HepG2 (cell line): ENCODE data around the gene SNX10. TPM values are rescaled to one million over a fixed set of nuclear protein-coding genes. Genes with fewer than 3 reads are reported as not detected.

Experiments used
- CTCF ChIP-seq: sonication (generic); formaldehyde crosslinking; IDR thresholded peaks from 2 replicates; pipeline ENCODE4 v1.5.0; 2020; ENCODE audit warnings: mild to moderate bottlenecking, missing genetic modification reagents, moderate library complexity
- EED ChIP-seq: sonication (generic); formaldehyde crosslinking; IDR thresholded peaks from 2 replicates; pipeline ENCODE4 v1.5.0; 2020; ENCODE audit warnings: mild to moderate bottlenecking, missing genetic modification reagents
- EZH2 ChIP-seq: conservative IDR thresholded peaks from 2 replicates; pipeline ENCODE4 v1.6.1; 2012; ENCODE audit warnings: mild to moderate bottlenecking, low read depth, low read length, moderate library complexity
- GTF3A ChIP-seq: sonication (generic); formaldehyde crosslinking; conservative IDR thresholded peaks from 2 replicates; pipeline ENCODE4 v1.4.0; 2020; ENCODE audit warnings: mild to moderate bottlenecking, missing genetic modification reagents
- HES4 ChIP-seq: sonication (generic); formaldehyde crosslinking; IDR thresholded peaks from 2 replicates; pipeline ENCODE4 v1.9.0; 2021; ENCODE audit warnings: mild to moderate bottlenecking, missing genetic modification reagents, borderline replicate concordance
- HNRNPL ChIP-seq: fragments of 200-400 bp; formaldehyde crosslinking; IDR thresholded peaks from 2 replicates; pipeline ENCODE4 v1.6.1; 2017; ENCODE audit warnings: mild to moderate bottlenecking, low read depth, low read length
- MAFK ChIP-seq, 2 experiments: IDR thresholded peaks in 1 of 2; conservative IDR thresholded peaks in 1 of 2; 2 replicates each; pipeline ENCODE4 v1.6.1; 2011; ENCODE audit warnings: improper control_type of control experiment in 2 of 2, low read length in 2 of 2
- PLRG1 ChIP-seq: fragments of 450-650 bp; conservative IDR thresholded peaks from 2 replicates; pipeline ENCODE4 v1.6.1; 2016
- SMAD3 ChIP-seq: sonication (generic); formaldehyde crosslinking; IDR thresholded peaks from 2 replicates; pipeline ENCODE4 v1.4.0; 2020; ENCODE audit warnings: missing genetic modification reagents
- TFDP1 ChIP-seq: IDR thresholded peaks from 2 replicates; pipeline ENCODE4 v1.6.1; 2016; ENCODE audit warnings: missing compliant biosample characterization, missing genetic modification reagents, borderline replicate concordance
- ZBTB34 ChIP-seq: sonication (generic); formaldehyde crosslinking; IDR thresholded peaks from 2 replicates; pipeline ENCODE4 v1.8.0; 2022; ENCODE audit warnings: mild to moderate bottlenecking, missing genetic modification reagents
- ZHX2 ChIP-seq, 2 experiments: sonication (generic) in 1 of 2; formaldehyde crosslinking in 1 of 2; IDR thresholded peaks; 2 replicates each; pipeline versions ENCODE4 v1.6.1 to v1.9.0; 2014 to 2022; ENCODE audit warnings: antibody characterized with exemption in 1 of 2, borderline replicate concordance in 1 of 2, inconsistent platforms in 1 of 2, low read depth in 1 of 2, missing genetic modification reagents in 1 of 2
- ZMYM3 ChIP-seq: sonication (generic); formaldehyde crosslinking; IDR thresholded peaks from 2 replicates; pipeline ENCODE4 v1.5.1; 2020; ENCODE audit warnings: mild to moderate bottlenecking, missing genetic modification reagents
- ZNF230 ChIP-seq: sonication (generic); formaldehyde crosslinking; IDR thresholded peaks from 2 replicates; pipeline ENCODE4 v1.4.0; 2020; ENCODE audit warnings: mild to moderate bottlenecking, missing genetic modification reagents
- ZNF749 ChIP-seq: sonication (generic); formaldehyde crosslinking; IDR thresholded peaks from 2 replicates; pipeline ENCODE4 v1.8.0; 2022; ENCODE audit warnings: mild to moderate bottlenecking, missing genetic modification reagents, moderate library complexity, borderline replicate concordance
- ZNF776 ChIP-seq: sonication (generic); formaldehyde crosslinking; IDR thresholded peaks from 2 replicates; pipeline ENCODE4 v1.4.0; 2020; ENCODE audit warnings: mild to moderate bottlenecking, missing genetic modification reagents
- ZNF780A ChIP-seq: sonication (generic); formaldehyde crosslinking; IDR thresholded peaks from 2 replicates; pipeline ENCODE4 v1.8.0; 2022; ENCODE audit warnings: mild to moderate bottlenecking, missing genetic modification reagents, moderate library complexity
- ZNF883 ChIP-seq: sonication (generic); formaldehyde crosslinking; IDR thresholded peaks from 2 replicates; pipeline ENCODE4 v1.5.1; 2020; ENCODE audit warnings: mild to moderate bottlenecking, missing genetic modification reagents; ENCODE audit errors: not compliant biosample characterization
- polyA plus RNA-seq, 8 experiments: library from polyadenylated mRNA; depleted of rRNA in 3 of 8; stranded (reverse) in 7 of 8; unstranded in 1 of 8; fragments of >200 nt; fragmentation: Illumina TruSeq in 4 of 8; extraction: Trizol in 4 of 8; gene quantifications; 2 replicates each; pipeline versions ENCODE4 v1.2.1 to v1.2.3, GENCODE V29; 2011 to 2016; ENCODE audit warnings: low read depth in 4 of 8, missing spikeins in 1 of 8, mixed read lengths in 1 of 8; ENCODE audit not compliant: insufficient read depth in 1 of 8
- total RNA-seq, 5 experiments: library from RNA; depleted of rRNA; stranded (reverse); fragments of >200 nt; fragmentation: Illumina TruSeq; extraction: Trizol; gene quantifications; 2 replicates each; pipeline ENCODE4 v1.2.3, GENCODE V29; 2016; ENCODE audit warnings: low read depth in 1 of 5

SNX10 gene
- total and polyA plus RNA-seq, 2 of the 13 experiments (the other 11 are each of a cell fraction or from before 2014, with no cell fraction given) = 26.0 to 27.6 TPM

GRCh38 chr7:26348234-26348851 is 56.7 kb downstream of the SNX10 start (continued):
- no peak for TF ChIP-seq ZNF230 (CRISPR knock-in tag)
- TF ChIP-seq ZNF780A = no peak
- TF ChIP-seq ZNF776 = no peak
- no peak for TF ChIP-seq EZH2
- TF ChIP-seq PLRG1 = no peak
- no peak for TF ChIP-seq ZMYM3 (CRISPR knock-in tag)
- TF ChIP-seq ZHX2 (IDR thresholded peaks at IDR 0.05; ENCODE audit: low read depth) = no peak
- TF ChIP-seq ZHX2 (CRISPR knock-in tag; IDR thresholded peaks at IDR 0.05; ENCODE audit: borderline replicate concordance) = 0 out of 2 replicates have a peak, but pooled peaks have one; percentile 9
- peak; percentile 85; the same call in 1 of the 2 replicates for TF ChIP-seq TFDP1 (CRISPR knock-in tag)
- TF ChIP-seq ZNF749 (CRISPR knock-in tag) = peak; percentile 64; the same call in 1 of the 2 replicates
- no peak for TF ChIP-seq EED (CRISPR knock-in tag)
- TF ChIP-seq SMAD3 (CRISPR knock-in tag) = peak; percentile 31; the same call in 1 of the 2 replicates
- TF ChIP-seq HES4 (CRISPR knock-in tag) = no peak
- TF ChIP-seq GTF3A (CRISPR knock-in tag) = no peak
- TF ChIP-seq HNRNPL = no peak
- peak; percentile 32 for TF ChIP-seq ZNF883 (CRISPR knock-in tag)
- TF ChIP-seq CTCF (CRISPR knock-in tag) = peak; percentile 18; the same call in 1 of the 2 replicates
- TF ChIP-seq MAFK (conservative IDR thresholded peaks at IDR 0.05 in 1 of 2, IDR thresholded peaks at IDR 0.05 in 1 of 2; ENCODE audit: low read length in 2 of 2) = no peak
- TF ChIP-seq ZBTB34 (CRISPR knock-in tag) = no peak
